NCI-H1930 (cell line): Measurements from ENCODE around the gene AP5Z1.

Source experiments
- DNase-seq, 2 experiments: peaks; one replicate each; lab custom pipeline; 2025; lab: John Stamatoyannopoulos, UW

Gene AP5Z1

GRCh38 chr7:4775250-4775847 is at the start of gene AP5Z1:
TSS of gene AP5Z1 (plus strand) at chr7:4775623. CDS start at chr7:4775716, 93 bp downstream.
- DNase-seq, result peak; percentile 88 to 92

GRCh38 chr7:4725850-4726450 is 49.5 kb upstream of the AP5Z1 start:
- DNase-seq, result no peak

- no peak for DNase-seq
Observed at GRCh38 chr7:4726566-4726965, 48.9 kb upstream of the AP5Z1 start.

- DNase-seq, result no peak
Observed at GRCh38 chr7:4727914-4728705, 47.3 kb upstream of the AP5Z1 start.

- DNase-seq, result no peak
Observed at GRCh38 chr7:4729266-4729665, 46.2 kb upstream of the AP5Z1 start.

- no peak for DNase-seq
Observed at GRCh38 chr7:4730276-4730675, 45.1 kb upstream of the AP5Z1 start.

- no peak for DNase-seq
Observed at GRCh38 chr7:4730971-4731370, 44.5 kb upstream of the AP5Z1 start.

GRCh38 chr7:4731803-4732202 is 43.6 kb upstream of the AP5Z1 start:
- no peak for DNase-seq

- DNase-seq, result no peak
Observed at GRCh38 chr7:4733936-4734528, 41.4 kb upstream of the AP5Z1 start.

GRCh38 chr7:4734587-4735345 is 40.7 kb upstream of the AP5Z1 start:
- no peak for DNase-seq

GRCh38 chr7:4737300-4737699 is 38.1 kb upstream of the AP5Z1 start:
- no peak for DNase-seq

- DNase-seq, result no peak
Observed at GRCh38 chr7:4738711-4739527, 36.5 kb upstream of the AP5Z1 start.

GRCh38 chr7:4739528-4739992 is 35.9 kb upstream of the AP5Z1 start:
- DNase-seq, result no peak

GRCh38 chr7:4740796-4741195 is 34.6 kb upstream of the AP5Z1 start:
- DNase-seq, result no peak

- no peak for DNase-seq
Observed at GRCh38 chr7:4742051-4742573, 33.3 kb upstream of the AP5Z1 start.

GRCh38 chr7:4742852-4743251 is 32.6 kb upstream of the AP5Z1 start:
- no peak for DNase-seq

GRCh38 chr7:4744391-4745264 is 30.8 kb upstream of the AP5Z1 start:
- no peak for DNase-seq

GRCh38 chr7:4745265-4745919 is 30.0 kb upstream of the AP5Z1 start:
- DNase-seq, result no peak
